ENCODE measurements around the gene STAG1.
"Not testable (repeated sequence)": the region's sequence is repeated elsewhere in the genome, so short reads cannot be mapped to it uniquely, and the experiment has no call there.

The STAG1 gene

GRCh38 chr3:136698361-136698760 lies 53.8 kb downstream of the STAG1 start:
- DNase-seq: no peak

GRCh38 chr3:136696797-136697196 lies 55.4 kb downstream of the STAG1 start:
- DNase-seq: no peak

GRCh38 chr3:136694321-136694720 lies 57.9 kb downstream of the STAG1 start:
- no peak for DNase-seq

GRCh38 chr3:136690599-136690998 lies 61.6 kb downstream of the STAG1 start:
- DNase-seq: no peak

- DNase-seq: no peak
These were observed 66.3 kb downstream of the STAG1 start for GRCh38 chr3:136685882-136686281.

- no peak for DNase-seq
These were observed 69.4 kb downstream of the STAG1 start for GRCh38 chr3:136682740-136683312.

GRCh38 chr3:136678981-136679380 lies 73.2 kb downstream of the STAG1 start:
- DNase-seq: no peak

GRCh38 chr3:136676009-136676408 lies 76.2 kb downstream of the STAG1 start:
- no peak for DNase-seq

- DNase-seq: no peak
These were observed 76.9 kb downstream of the STAG1 start for GRCh38 chr3:136675150-136675858.

- DNase-seq: no peak
These were observed 79.7 kb downstream of the STAG1 start for GRCh38 chr3:136672457-136672856.

GRCh38 chr3:136671921-136672320 lies 80.3 kb downstream of the STAG1 start:
- DNase-seq: no peak

GRCh38 chr3:136670166-136670565 lies 82.0 kb downstream of the STAG1 start:
- no peak for DNase-seq

- DNase-seq: no peak
These were observed 85.1 kb downstream of the STAG1 start for GRCh38 chr3:136667081-136667480.

- DNase-seq: not testable (repeated sequence)
These were observed 85.9 kb downstream of the STAG1 start for GRCh38 chr3:136666301-136666700.

- DNase-seq: no peak
These were observed 87.4 kb downstream of the STAG1 start for GRCh38 chr3:136664771-136665170.

- DNase-seq: no peak
These were observed 90.9 kb downstream of the STAG1 start for GRCh38 chr3:136661282-136661681.

GRCh38 chr3:136658946-136659682 lies 93.1 kb downstream of the STAG1 start:
- no peak for DNase-seq

- no peak for DNase-seq
These were observed 94.7 kb downstream of the STAG1 start for GRCh38 chr3:136657526-136657925.

GRCh38 chr3:136653628-136654027 lies 98.5 kb downstream of the STAG1 start:
- DNase-seq: no peak

- DNase-seq: no peak
These were observed 100.6 kb downstream of the STAG1 start for GRCh38 chr3:136651581-136651980.

GRCh38 chr3:136650461-136650860 lies 101.7 kb downstream of the STAG1 start:
- DNase-seq: no peak

- DNase-seq: no peak
These were observed 106.3 kb downstream of the STAG1 start for GRCh38 chr3:136645915-136646314.

- DNase-seq: no peak
These were observed 108.0 kb downstream of the STAG1 start for GRCh38 chr3:136644212-136644611.

GRCh38 chr3:136643380-136643779 lies 108.8 kb downstream of the STAG1 start:
- not testable (repeated sequence) for DNase-seq

Data from activated T-cell treated with anti-CD3 and anti-CD28 coated beads, Interleukin-2, amount 50 U/mL, for 48 hours (primary cell).